ENCODE data around the gene MGST2.

DNA sequence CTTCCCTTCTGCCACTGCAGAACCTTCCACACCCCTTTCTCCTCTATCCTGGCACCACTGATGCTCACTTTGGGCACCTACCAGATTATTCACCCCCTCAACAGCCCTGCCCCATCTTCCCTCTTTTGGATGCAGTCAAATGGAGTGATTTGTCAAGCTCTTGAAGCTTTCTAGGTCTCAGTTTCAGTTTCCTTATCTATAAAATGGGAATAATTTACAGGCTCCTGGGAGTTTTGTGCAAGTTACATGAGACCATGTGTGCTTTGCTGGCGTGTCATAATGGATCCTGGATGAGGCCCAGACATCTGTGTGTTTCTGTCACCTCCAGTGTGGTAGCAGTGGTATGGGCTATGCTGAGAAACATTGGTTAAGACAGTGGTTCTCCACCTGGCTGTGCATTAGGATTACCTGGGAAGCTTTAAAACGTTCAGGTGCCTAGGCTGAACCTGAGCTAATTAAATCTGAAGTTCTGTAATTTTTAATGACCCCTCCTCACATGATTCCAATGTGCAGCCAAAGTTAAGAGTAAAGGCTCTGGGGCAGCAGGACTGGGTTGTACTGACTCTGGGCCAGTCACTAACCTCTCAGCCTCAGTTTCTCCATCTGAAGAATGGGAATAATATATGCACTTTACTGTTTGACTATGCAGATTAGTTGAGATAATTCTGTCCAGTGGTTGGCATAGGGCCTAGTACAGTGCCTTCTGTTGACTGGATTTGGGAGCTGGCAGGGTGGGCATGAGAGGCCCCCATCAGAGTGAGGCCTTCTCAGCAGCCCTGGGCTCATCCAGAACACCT, 6.8 kb upstream of the MGST2 start:
- TF ChIP-seq, protein P1, sequence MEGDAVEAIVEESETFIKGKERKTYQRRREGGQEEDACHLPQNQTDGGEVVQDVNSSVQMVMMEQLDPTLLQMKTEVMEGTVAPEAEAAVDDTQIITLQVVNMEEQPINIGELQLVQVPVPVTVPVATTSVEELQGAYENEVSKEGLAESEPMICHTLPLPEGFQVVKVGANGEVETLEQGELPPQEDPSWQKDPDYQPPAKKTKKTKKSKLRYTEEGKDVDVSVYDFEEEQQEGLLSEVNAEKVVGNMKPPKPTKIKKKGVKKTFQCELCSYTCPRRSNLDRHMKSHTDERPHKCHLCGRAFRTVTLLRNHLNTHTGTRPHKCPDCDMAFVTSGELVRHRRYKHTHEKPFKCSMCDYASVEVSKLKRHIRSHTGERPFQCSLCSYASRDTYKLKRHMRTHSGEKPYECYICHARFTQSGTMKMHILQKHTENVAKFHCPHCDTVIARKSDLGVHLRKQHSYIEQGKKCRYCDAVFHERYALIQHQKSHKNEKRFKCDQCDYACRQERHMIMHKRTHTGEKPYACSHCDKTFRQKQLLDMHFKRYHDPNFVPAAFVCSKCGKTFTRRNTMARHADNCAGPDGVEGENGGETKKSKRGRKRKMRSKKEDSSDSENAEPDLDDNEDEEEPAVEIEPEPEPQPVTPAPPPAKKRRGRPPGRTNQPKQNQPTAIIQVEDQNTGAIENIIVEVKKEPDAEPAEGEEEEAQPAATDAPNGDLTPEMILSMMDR (IDR thresholded peaks at IDR 0.05; ENCODE audit: insufficient read depth, low read length, poor library complexity, severe bottlenecking): no peak
- no peak for TF ChIP-seq EZH2phosphoT487 (conservative IDR thresholded peaks at IDR 0.05; ENCODE audit: low read length)

All from SU-DHL-6 (cell line).